Endodermal cell (in vitro differentiated cells): ENCODE measurements around the gene PTPRK. TPM values are rescaled to one million over a fixed set of nuclear protein-coding genes. Genes with fewer than 3 reads are reported as not detected.

Experiments used
- DNase-seq: peaks from one replicate; pipeline ENCODE4 v3.0.0-alpha.2; 2017
- H3K27ac ChIP-seq: 2 replicates; pipeline ENCODE4 v1.5.1; 2013; ENCODE audit warnings: mild to moderate bottlenecking, low read depth, low read length, moderate library complexity
- H3K27me3 ChIP-seq: 2 replicates; pipeline ENCODE4 v1.6.1; 2013; ENCODE audit warnings: mild to moderate bottlenecking, low read length, moderate library complexity; ENCODE audit not compliant: insufficient read depth, control insufficient read depth, poor library complexity, severe bottlenecking
- H3K36me3 ChIP-seq: 2 replicates; pipeline ENCODE4 v1.7.0; 2013; ENCODE audit warnings: mild to moderate bottlenecking, low read length, moderate library complexity; ENCODE audit not compliant: control insufficient read depth, insufficient read depth
- H3K4me1 ChIP-seq: one replicate; pipeline ENCODE4 v1.7.0; 2013; ENCODE audit warnings: low read length; ENCODE audit not compliant: control insufficient read depth, insufficient read depth
- H3K4me3 ChIP-seq: 2 replicates; pipeline ENCODE4 v1.5.1; 2013; ENCODE audit warnings: mild to moderate bottlenecking, low read length, moderate library complexity
- H3K9ac ChIP-seq: 2 replicates; pipeline ENCODE4 v1.6.1; 2013; ENCODE audit warnings: mild to moderate bottlenecking, low read length, moderate library complexity; ENCODE audit not compliant: poor library complexity, severe bottlenecking; ENCODE audit errors: extremely low read depth
- H3K9me3 ChIP-seq: 2 replicates; pipeline ENCODE4 v1.6.1; 2013; ENCODE audit warnings: mild to moderate bottlenecking, low read length, moderate library complexity; ENCODE audit not compliant: control insufficient read depth
- H3K27ac Mint-ChIP-seq: 2 replicates; pipeline ENCODE4 v1.8.0; 2020; ENCODE audit warnings: mixed read lengths
- H3K27me3 Mint-ChIP-seq: 2 replicates; pipeline ENCODE4 v1.8.0; 2021; ENCODE audit warnings: mild to moderate bottlenecking, mixed read lengths; ENCODE audit not compliant: insufficient read depth
- H3K36me3 Mint-ChIP-seq: 2 replicates; pipeline ENCODE4 v1.8.0; 2020; ENCODE audit warnings: low read depth, mixed read lengths
- H3K4me1 Mint-ChIP-seq: 2 replicates; pipeline ENCODE4 v1.8.0; 2020; ENCODE audit warnings: mixed read lengths
- H3K4me3 Mint-ChIP-seq: 2 replicates; pipeline ENCODE4 v1.8.0; 2020; ENCODE audit warnings: mild to moderate bottlenecking, moderate library complexity, mixed read lengths
- H3K9me3 Mint-ChIP-seq: 2 replicates; pipeline ENCODE4 v1.8.0; 2020; ENCODE audit warnings: mild to moderate bottlenecking, mixed read lengths
- CTCF ChIP-seq: fragments of 200-600 bp; sonication (generic); conservative IDR thresholded peaks from 2 replicates; pipeline ENCODE4 v1.5.0; 2021; ENCODE audit warnings: antibody characterized with exemption, mild to moderate bottlenecking
- WGBS, 2 experiments: methylation state at CpG; one replicate each; pipeline versions ENCODE4 v1.1.5 to v1.1.7; 2013; ENCODE audit warnings: missing lambda C conversion rate in 2 of 2, mixed read lengths in 1 of 2; ENCODE audit not compliant: insufficient coverage in 1 of 2, insufficient read length in 1 of 2; 5-methylcytosine and 5-hydroxymethylcytosine counted together
- total RNA-seq, 2 donors: library from RNA; stranded (reverse); fragmentation: NEBNext Ultra II Directional in 1 of 2; extraction: Animal tissue kit (Norgen Biotek cat#: 25700) in 1 of 2; gene quantifications; 2 replicates in 1 of 2; 3 replicates in 1 of 2; pipeline ENCODE4 v1.2.1, GENCODE V29; 2021

Gene PTPRK
- total RNA-seq, 2 donors from 2014 or later, result 46.4 to 57.6 TPM

- peaks cover 18% of the 10 kb centered on the region for H3K4me1 Mint-ChIP-seq
- Histone ChIP-seq H3K27ac (no peak overlapping the region), H3K9ac (no peak overlapping the region), H3K4me3 (no peak overlapping the region), H3K4me1 (peaks cover 4% of the 10 kb centered on the region), H3K36me3 (no peaks in the 10 kb centered on the region), H3K27me3 (peaks cover 13% of the 10 kb centered on the region), H3K9me3 (no peaks in the 10 kb centered on the region)
- no peaks in the 10 kb centered on the region for H3K27me3 Mint-ChIP-seq
- H3K9me3 Mint-ChIP-seq, result no peaks in the 10 kb centered on the region
- no peak overlapping the region for H3K27ac Mint-ChIP-seq
- no peaks in the 10 kb centered on the region for H3K36me3 Mint-ChIP-seq
- H3K4me3 Mint-ChIP-seq, result no peak overlapping the region
- TF ChIP-seq CTCF, result no peak
- no peak for DNase-seq
Observed at GRCh38 chr6:128028183-128028582, 492.2 kb downstream of the PTPRK start.

GRCh38 chr6:128025478-128025877 is 494.9 kb downstream of the PTPRK start:
- Mint-ChIP-seq H3K27me3 (no peaks in the 10 kb centered on the region), H3K9me3 (no peaks in the 10 kb centered on the region), H3K4me3 (no peak overlapping the region), H3K4me1 (peaks cover 22% of the 10 kb centered on the region), H3K27ac (no peak overlapping the region), H3K36me3 (no peaks in the 10 kb centered on the region)
- peaks cover 13% of the 10 kb centered on the region for H3K27me3 ChIP-seq
- no peaks in the 10 kb centered on the region for H3K36me3 ChIP-seq
- DNase-seq, result peak; percentile 57
- WGBS, 2 experiments, result 71 to 85% methylated on average over 1 of the region's 1 CpG
- no peak overlapping the region for H3K27ac ChIP-seq
- TF ChIP-seq CTCF, result no peak
- no peak overlapping the region for H3K9ac ChIP-seq
- no peaks in the 10 kb centered on the region for H3K9me3 ChIP-seq
- H3K4me1 ChIP-seq, result peaks cover 4% of the 10 kb centered on the region
- no peak overlapping the region for H3K4me3 ChIP-seq

GRCh38 chr6:128024969-128025368 is 495.4 kb downstream of the PTPRK start:
- H3K27ac Mint-ChIP-seq, result no peak overlapping the region
- peaks cover 13% of the 10 kb centered on the region for H3K27me3 ChIP-seq
- H3K9ac ChIP-seq, result no peak overlapping the region
- peaks cover 4% of the 10 kb centered on the region for H3K4me1 ChIP-seq
- no peaks in the 10 kb centered on the region for H3K36me3 Mint-ChIP-seq
- no peaks in the 10 kb centered on the region for H3K9me3 ChIP-seq
- no peak for TF ChIP-seq CTCF
- H3K4me3 ChIP-seq, result no peak overlapping the region
- no peak overlapping the region for H3K27ac ChIP-seq
- H3K9me3 Mint-ChIP-seq, result no peaks in the 10 kb centered on the region
- no peak for DNase-seq
- no peak overlapping the region for H3K4me3 Mint-ChIP-seq
- 57% methylated on average over 1 of the region's 1 CpG; no CpG with 5 or more reads in 1 of the 2 experiments for WGBS, 2 experiments
- no peaks in the 10 kb centered on the region for H3K36me3 ChIP-seq
- no peaks in the 10 kb centered on the region for H3K27me3 Mint-ChIP-seq
- peaks cover 20% of the 10 kb centered on the region for H3K4me1 Mint-ChIP-seq
